Fibroblast of pulmonary artery (primary cell): ENCODE results near the gene CD6.

Experiments
- DNase-seq: peaks from one replicate; pipeline ENCODE4 v3.0.0-alpha.2; 2010; ENCODE audit warnings: low read depth
- H3K4me3 ChIP-seq: replicated peaks from 2 replicates; pipeline ENCODE4 v1.5.1; 2011; ENCODE audit warnings: low read depth, mild to moderate bottlenecking, control low read depth, low read length, moderate library complexity
- CTCF ChIP-seq: IDR thresholded peaks from 2 replicates; pipeline ENCODE4 v1.5.1; 2011; ENCODE audit warnings: mild to moderate bottlenecking, control low read depth, low read length, inconsistent platforms; ENCODE audit errors: missing control alignments

Gene CD6

GRCh38 chr11:60941371-60942119, 29.9 kb upstream of the CD6 start:
- DNase-seq = no peak
- TF ChIP-seq CTCF = no peak

GRCh38 chr11:60942219-60942618, 29.3 kb upstream of the CD6 start:
- no peak for DNase-seq
- no peak for TF ChIP-seq CTCF
- H3K4me3 ChIP-seq = no peak overlapping the region

More at GRCh38 chr11:60941371-60942119, 29.9 kb upstream of the CD6 start:
- H3K4me3 ChIP-seq = no peak overlapping the region

GRCh38 chr11:60942970-60943565, 28.4 kb upstream of the CD6 start:
- no peak for DNase-seq
- no peak for TF ChIP-seq CTCF

GRCh38 chr11:60944490-60945294, 26.8 kb upstream of the CD6 start:
- no peak for DNase-seq
- no peak overlapping the region for H3K4me3 ChIP-seq
- TF ChIP-seq CTCF = peak; percentile 27

More at GRCh38 chr11:60942970-60943565, 28.4 kb upstream of the CD6 start:
- no peak overlapping the region for H3K4me3 ChIP-seq

- DNase-seq = no peak
- no peak for TF ChIP-seq CTCF
Observed at GRCh38 chr11:60945295-60945667, 26.2 kb upstream of the CD6 start.

GRCh38 chr11:60946601-60947264, 24.7 kb upstream of the CD6 start:
- no peak overlapping the region for H3K4me3 ChIP-seq
- DNase-seq = no peak
- no peak for TF ChIP-seq CTCF

More at GRCh38 chr11:60945295-60945667, 26.2 kb upstream of the CD6 start:
- H3K4me3 ChIP-seq = no peak overlapping the region
